Suppressor macrophage treated with lipopolysaccharide for 4 hours (primary cell): Measurements from ENCODE around the gene LTBP1.
A peak's percentile ranks its signal among the peaks of the same experiment; 100 is the strongest.
"Not testable (repeated sequence)": the region's sequence is repeated elsewhere in the genome, so short reads cannot be mapped to it uniquely, and the experiment has no call there.

ENCODE experiments used
- DNase-seq: peaks from one replicate; pipeline ENCODE4 v3.0.0-alpha.2; 2020

The LTBP1 gene

GRCh38 chr2:33051586-33052360 lies 105.0 kb downstream of the LTBP1 start:
- peak; percentile 41 for DNase-seq

DNA sequence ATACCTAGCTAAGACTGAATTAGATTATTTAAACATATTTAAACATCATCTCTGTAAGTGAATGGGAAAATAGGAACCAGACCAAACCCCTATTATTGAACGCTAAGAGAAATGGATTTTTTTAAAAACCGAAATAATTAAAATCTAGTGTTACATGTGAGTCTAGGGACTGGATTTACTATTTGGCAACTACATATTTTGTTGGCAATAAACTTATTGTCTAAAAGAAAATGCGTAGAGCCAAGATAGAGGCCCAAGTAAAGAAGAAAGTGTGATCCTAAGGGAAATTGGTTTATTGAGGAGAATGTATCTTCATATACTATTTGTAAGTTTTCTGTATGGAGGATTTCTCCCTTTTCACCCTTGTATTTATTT lies 105.6 kb downstream of the LTBP1 start:
- no peak for DNase-seq

GRCh38 chr2:33052795-33053194 lies 106.0 kb downstream of the LTBP1 start:
- not testable (repeated sequence) for DNase-seq

DNA sequence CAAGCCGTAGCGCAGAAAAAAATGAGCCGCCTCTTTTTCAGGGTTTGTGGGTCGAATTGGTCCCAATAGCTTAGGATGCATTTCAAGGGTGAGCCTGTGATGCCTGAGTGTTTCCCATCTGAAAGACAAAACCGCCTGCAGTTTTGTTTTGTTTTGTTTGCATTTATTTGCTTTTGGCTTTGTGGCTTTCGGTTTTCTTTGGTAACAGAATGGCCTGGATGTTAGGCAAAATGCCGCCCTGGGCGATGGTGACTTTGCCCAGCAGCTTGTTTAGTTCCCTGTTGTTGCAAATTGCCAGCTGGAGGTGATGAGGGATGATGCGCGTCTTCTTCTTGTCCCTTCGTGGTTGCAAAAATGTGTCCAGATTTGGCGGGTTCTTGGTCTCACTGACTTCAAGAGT lies 109.4 kb downstream of the LTBP1 start:
- DNase-seq = no peak

GRCh38 chr2:33057307-33058028 lies 110.7 kb downstream of the LTBP1 start:
- not testable (repeated sequence) for DNase-seq

GRCh38 chr2:33058716-33059470 lies 112.1 kb downstream of the LTBP1 start:
- no peak for DNase-seq

- DNase-seq = no peak
Observed at GRCh38 chr2:33059471-33060156, 112.9 kb downstream of the LTBP1 start.

DNA sequence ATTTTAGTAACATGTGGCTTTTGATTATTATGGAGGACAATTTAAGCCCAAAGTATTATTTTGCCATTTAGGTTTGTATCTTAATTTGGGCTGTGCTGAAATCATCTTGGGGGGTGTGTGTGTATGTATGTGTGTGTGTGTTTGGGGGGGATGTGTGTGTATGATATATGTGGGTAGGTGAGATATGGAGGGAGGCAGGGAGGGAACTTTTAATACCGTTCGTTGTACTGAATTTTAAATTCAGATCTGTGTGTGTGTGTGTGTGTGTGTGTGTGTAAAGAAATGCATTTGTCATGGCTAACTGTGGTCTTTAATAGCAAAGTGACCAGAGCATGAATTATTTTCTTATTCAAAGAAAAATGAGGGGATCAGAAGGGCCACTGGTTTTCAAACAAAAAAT lies 113.7 kb downstream of the LTBP1 start:
- no peak for DNase-seq

DNA sequence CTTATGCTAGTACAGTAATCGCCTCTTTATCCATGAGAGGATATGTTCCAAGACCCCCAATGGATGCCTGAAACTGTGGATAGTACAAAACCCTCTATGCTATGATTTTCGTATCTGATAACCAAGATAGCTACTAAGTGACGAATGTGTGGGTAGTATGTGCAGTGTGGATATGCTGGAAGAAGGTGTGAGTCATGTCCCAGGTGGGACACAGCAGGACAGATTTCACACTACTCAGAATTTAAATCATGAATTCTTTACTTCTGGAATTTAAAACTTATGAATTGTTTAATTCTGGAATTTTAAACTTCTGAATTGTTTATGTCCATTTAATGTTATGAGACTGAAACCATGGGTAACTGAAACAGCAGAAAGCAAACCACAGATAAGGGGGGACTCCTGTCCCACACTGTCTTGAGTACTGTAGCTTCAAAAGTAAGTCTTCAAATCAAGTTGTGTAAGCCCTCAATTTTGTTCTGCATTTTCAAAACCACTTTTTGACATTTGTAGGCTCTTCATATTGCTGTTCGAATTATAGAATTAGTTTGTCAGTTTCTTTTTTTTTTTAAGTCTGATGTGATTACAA lies 116.0 kb downstream of the LTBP1 start:
- DNase-seq = no peak

DNA sequence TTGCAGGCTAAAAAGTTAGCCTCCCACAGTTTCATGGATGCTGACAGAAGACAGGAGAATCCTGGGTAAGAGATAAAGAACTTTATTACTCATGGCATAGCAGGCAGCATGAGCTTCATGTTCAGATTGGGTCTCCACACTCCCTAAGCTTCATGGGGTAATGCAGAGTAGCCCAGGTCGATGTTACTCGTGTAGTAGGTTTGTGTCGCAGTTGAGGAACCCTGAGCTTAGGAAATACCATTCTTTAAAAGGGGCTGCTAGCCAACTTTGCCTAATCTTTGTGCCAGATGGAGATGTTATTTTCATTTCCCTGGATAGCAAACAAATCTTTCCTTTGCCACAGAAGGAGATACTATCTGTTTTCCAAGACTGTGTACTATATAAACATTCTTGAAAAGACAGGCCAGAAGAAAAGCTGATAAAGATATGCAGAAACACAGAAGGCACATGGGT lies 117.6 kb downstream of the LTBP1 start:
- no peak for DNase-seq

- no peak for DNase-seq
Observed at GRCh38 chr2:33067598-33067997, 120.8 kb downstream of the LTBP1 start.

- DNase-seq = no peak
Observed at GRCh38 chr2:33068261-33068660, 121.5 kb downstream of the LTBP1 start.

DNA sequence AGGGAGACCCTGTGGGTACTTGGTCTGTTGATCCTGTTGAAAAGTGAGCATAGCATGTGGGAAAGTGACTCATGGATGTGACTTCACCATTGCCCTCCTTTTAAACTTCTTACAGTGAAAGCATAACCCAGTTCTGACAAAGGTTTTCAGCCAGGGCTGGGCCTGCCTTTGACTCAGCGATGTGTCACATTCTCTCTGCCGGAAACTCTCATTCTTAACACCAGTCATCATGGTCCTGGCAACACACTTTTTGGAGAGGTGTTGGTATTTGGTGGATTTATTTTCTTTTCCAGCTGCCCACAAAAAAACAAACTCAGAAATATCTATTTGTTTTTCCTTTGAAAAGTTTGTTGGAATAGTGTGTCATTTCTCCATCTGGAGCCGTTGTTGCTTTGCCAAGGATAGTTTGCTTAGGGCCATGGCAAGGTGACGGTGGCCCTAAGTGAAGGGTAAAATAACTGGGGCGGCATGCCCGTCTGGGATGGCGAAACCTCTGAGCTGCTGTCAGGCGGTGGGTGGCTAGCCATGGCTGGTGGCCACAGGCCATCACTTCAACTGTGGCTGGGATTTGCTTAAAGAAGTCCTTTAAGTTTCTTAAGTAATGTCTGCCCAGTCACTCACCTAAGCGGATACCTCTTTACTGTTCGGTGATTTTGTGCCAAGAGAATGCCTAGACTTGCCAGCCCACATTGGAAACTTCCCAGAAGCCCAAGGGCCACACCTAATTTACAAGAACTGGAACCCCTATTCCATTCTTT lies 123.3 kb downstream of the LTBP1 start:
- peak; percentile 29 for DNase-seq

DNA sequence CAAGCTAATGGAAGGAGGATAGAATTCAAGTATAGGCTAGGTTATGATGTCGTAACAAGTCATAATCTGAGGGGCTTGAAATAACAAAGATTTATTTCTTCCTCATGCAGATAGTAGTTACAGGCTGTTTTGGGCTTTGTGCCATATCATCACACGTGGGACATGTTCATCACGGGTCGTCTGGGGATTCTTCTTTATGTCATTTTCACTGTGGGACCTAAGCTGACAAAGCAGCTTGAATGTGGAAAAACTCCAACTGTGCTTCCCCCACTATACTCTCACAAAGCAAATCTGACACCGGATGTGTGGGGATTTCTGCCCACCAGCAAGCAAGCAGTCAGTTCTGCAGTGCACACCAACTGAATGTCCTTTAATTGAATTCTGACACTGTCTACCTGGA lies 124.8 kb downstream of the LTBP1 start:
- DNase-seq = no peak

DNA sequence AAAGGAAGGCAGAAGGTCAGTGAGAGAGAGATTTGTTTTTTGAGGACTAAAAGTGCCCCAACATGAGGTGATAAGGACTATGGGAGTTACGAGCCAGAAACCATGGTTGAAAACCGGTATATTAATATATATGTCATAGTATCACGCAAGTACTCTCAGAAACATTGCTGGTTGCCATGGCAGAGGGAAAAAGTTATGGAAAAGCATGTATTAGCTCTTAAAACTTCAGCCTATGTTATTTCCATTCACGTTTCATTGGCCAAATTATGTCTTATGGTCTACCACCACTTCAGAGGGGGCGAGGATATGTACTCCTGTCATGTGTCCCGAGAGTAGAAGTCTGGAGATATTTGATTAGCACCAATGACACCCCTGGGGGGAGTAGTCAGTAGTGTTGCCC lies 125.9 kb downstream of the LTBP1 start:
- DNase-seq = no peak

DNA sequence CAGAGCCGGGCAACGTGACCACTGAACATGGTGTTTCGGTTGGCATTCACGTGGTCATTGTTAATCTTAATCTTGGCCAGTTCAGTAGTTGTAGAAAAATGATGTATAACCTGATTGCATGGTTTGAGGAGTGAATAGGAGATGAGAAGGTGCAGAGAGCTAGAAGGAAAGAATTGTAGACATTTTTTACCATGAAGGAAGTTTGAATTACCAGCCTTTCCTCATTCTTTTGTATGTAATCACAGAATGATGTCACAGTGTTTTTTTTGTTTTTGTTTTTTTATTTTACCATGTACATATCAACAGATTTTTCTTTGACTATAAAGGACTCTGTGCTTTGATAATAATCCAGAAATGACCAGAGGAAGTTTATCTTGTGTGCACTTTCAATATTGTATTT lies 126.3 kb downstream of the LTBP1 start:
- DNase-seq = no peak

- DNase-seq = no peak
Observed at GRCh38 chr2:33074197-33074596, 127.4 kb downstream of the LTBP1 start.

DNA sequence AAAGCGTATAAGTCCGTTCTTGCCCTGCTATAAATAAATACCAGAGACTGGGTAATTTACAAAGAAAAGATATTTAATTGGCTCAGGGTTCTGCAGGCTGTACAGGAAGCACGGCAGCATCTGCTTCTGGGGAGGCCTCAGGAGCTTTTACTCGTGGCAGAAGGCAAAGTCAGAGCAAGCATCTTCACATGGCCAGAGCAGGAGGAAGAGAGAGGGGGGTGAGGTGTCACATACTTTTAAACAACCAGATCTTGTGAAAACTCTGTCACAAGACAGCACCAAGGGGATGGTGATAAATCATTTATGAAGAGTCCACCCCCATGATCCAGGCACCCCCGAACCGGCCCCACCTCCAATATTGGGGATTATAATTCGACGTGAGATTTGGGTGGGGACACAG lies 130.6 kb downstream of the LTBP1 start:
- DNase-seq = no peak

- no peak for DNase-seq
Observed at GRCh38 chr2:33077844-33078243, 131.1 kb downstream of the LTBP1 start.

DNA sequence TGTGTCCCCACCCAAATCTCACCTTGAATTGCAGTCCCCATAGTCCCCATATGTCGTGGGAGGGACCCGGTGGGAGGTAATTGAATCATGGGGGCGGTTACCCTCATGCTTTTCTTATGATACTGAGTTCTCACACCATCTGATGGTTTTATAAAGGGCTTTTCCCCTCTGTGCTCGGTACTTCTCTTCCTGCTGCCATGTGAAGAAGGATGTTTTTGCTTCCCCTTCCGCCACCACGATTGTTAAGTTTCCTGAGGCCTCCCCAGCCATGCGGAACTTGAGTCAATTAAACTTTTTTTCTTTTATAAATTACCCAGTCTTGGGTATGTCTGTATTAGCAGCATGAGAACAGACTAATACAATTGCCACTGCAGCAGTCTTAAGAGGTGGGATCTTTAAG lies 134.9 kb downstream of the LTBP1 start:
- no peak for DNase-seq

DNA sequence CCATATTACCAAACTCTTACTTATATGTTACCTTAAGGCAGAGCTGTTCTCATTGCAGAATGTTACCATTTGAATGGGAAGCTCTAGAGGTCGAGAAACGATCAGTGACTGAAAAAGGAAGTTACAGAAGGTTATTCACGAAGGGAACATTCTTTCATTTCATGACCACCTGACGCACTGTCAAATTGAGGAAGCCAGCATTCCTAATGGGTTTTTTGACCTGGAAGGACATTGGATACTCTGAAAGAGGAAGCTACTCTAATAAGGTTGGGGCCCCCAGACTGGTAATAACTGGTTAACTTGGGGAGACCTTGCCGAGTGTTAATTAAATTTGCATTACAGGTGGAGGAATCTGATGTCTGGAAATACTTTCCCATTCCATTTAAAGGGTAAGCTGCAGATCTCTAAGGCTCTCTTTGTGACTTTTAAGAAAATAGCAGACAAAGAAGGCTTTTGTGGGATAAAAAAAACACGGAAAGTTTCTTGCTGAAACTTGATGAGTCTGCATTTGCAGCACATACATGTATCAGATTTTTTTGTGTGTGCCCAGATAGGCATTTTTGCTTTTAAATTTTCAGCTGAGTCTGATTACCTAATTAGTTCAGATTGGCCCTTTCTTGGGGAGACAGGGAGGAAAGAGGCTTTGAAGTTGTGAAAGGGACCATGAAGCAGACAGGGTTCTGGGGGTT lies 137.1 kb downstream of the LTBP1 start:
- peak; percentile 31 for DNase-seq
